ENCODE results near the gene CSGALNACT2.

GRCh38 chr10:43187213-43187612 lies 49.0 kb downstream of the CSGALNACT2 start:
- TF ChIP-seq POLR2A (IDR thresholded peaks at IDR 0.05): no peak
- TF ChIP-seq CTCF (IDR thresholded peaks at IDR 0.05): no peak

All from testis (tissue), 2 donors.